ENCODE results near the gene HIPK1.

HIPK1 gene

GRCh38 chr1:113928941-113929749 is at the start of gene HIPK1:
TSS of gene HIPK1 (plus strand) at chr1:113929324.
- H3K27ac ChIP-seq: peak within 1 kb of the TSS; percentile 66
- TF ChIP-seq, protein P1, sequence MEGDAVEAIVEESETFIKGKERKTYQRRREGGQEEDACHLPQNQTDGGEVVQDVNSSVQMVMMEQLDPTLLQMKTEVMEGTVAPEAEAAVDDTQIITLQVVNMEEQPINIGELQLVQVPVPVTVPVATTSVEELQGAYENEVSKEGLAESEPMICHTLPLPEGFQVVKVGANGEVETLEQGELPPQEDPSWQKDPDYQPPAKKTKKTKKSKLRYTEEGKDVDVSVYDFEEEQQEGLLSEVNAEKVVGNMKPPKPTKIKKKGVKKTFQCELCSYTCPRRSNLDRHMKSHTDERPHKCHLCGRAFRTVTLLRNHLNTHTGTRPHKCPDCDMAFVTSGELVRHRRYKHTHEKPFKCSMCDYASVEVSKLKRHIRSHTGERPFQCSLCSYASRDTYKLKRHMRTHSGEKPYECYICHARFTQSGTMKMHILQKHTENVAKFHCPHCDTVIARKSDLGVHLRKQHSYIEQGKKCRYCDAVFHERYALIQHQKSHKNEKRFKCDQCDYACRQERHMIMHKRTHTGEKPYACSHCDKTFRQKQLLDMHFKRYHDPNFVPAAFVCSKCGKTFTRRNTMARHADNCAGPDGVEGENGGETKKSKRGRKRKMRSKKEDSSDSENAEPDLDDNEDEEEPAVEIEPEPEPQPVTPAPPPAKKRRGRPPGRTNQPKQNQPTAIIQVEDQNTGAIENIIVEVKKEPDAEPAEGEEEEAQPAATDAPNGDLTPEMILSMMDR (IDR thresholded peaks at IDR 0.05): no peak
- no peak for TF ChIP-seq ZFX (IDR thresholded peaks at IDR 0.05; ENCODE audit: borderline replicate concordance)

DNA sequence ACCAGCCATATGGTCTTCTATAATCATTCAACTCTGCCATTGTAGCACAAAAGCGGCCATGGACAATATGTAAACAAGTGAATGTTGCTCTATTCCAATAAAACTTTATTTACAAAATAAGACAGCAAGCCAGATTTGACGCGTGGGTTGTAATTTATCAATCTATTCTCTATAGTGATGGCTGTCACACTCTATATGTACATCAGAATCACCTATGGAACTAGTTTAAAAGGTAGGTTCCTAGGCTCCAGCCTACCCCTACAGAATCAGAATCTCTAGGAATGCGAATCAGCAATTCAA is 49.4 kb upstream of the HIPK1 start:
- H3K27ac ChIP-seq: no peak overlapping the region
- TF ChIP-seq ZFX (IDR thresholded peaks at IDR 0.05; ENCODE audit: borderline replicate concordance): no peak
- TF ChIP-seq, protein P1 (IDR thresholded peaks at IDR 0.05): no peak

GRCh38 chr1:113881661-113882060 is 47.5 kb upstream of the HIPK1 start:
- TF ChIP-seq, protein P1 (IDR thresholded peaks at IDR 0.05): no peak
- TF ChIP-seq ZFX (IDR thresholded peaks at IDR 0.05; ENCODE audit: borderline replicate concordance): no peak
- H3K27ac ChIP-seq: no peak overlapping the region

GRCh38 chr1:113886417-113887401 is 42.4 kb upstream of the HIPK1 start:
- no peak overlapping the region for H3K27ac ChIP-seq
- TF ChIP-seq, protein P1 (IDR thresholded peaks at IDR 0.05): no peak
- no peak for TF ChIP-seq ZFX (IDR thresholded peaks at IDR 0.05; ENCODE audit: borderline replicate concordance)

- H3K27ac ChIP-seq: no peak within 1 kb of the TSS
Observed at GRCh38 chr1:113887402-113888175, 41.5 kb upstream of the HIPK1 start, which contains the start of gene BCL2L15. TSS of gene BCL2L15 (minus strand) at chr1:113887581. CDS start at chr1:113887375, 206 bp downstream.

GRCh38 chr1:113890816-113891215 is 38.3 kb upstream of the HIPK1 start:
- TF ChIP-seq, protein P1 (IDR thresholded peaks at IDR 0.05): no peak
- no peak for TF ChIP-seq ZFX (IDR thresholded peaks at IDR 0.05; ENCODE audit: borderline replicate concordance)
- no peak overlapping the region for H3K27ac ChIP-seq

More at GRCh38 chr1:113887402-113888175, 41.5 kb upstream of the HIPK1 start, which contains the start of gene BCL2L15:
- no peak for TF ChIP-seq ZFX (IDR thresholded peaks at IDR 0.05; ENCODE audit: borderline replicate concordance)
- TF ChIP-seq, protein P1 (IDR thresholded peaks at IDR 0.05): no peak

All from 22Rv1 (cell line).